Fibroblast of villous mesenchyme (primary cell): ENCODE measurements around the gene RPS15. TPM values are rescaled to one million over a fixed set of nuclear protein-coding genes. Genes with fewer than 3 reads are reported as not detected.

Source experiments
- DNase-seq: peaks from one replicate; pipeline ENCODE4 v3.0.0-alpha.2; 2010; ENCODE audit warnings: low read depth
- H3K4me3 ChIP-seq: 2 replicates; pipeline ENCODE4 v1.5.1; 2011; ENCODE audit warnings: low read depth, mild to moderate bottlenecking, low read length
- total RNA-seq: library from RNA; depleted of rRNA; stranded (reverse); fragments of >200 nt; gene quantifications from 2 replicates; pipeline ENCODE4 v1.2.3, GENCODE V29; 2012
- TF ChIP-seq, protein P1 (sequence below): IDR thresholded peaks from 2 replicates; pipeline ENCODE4 v1.5.1; 2012; ENCODE audit warnings: low read depth, mild to moderate bottlenecking, low read length; ENCODE audit not compliant: insufficient read depth

The RPS15 gene
- total RNA-seq, 1 donor, result 346 TPM

- no peak for DNase-seq
- TF ChIP-seq, protein P1, sequence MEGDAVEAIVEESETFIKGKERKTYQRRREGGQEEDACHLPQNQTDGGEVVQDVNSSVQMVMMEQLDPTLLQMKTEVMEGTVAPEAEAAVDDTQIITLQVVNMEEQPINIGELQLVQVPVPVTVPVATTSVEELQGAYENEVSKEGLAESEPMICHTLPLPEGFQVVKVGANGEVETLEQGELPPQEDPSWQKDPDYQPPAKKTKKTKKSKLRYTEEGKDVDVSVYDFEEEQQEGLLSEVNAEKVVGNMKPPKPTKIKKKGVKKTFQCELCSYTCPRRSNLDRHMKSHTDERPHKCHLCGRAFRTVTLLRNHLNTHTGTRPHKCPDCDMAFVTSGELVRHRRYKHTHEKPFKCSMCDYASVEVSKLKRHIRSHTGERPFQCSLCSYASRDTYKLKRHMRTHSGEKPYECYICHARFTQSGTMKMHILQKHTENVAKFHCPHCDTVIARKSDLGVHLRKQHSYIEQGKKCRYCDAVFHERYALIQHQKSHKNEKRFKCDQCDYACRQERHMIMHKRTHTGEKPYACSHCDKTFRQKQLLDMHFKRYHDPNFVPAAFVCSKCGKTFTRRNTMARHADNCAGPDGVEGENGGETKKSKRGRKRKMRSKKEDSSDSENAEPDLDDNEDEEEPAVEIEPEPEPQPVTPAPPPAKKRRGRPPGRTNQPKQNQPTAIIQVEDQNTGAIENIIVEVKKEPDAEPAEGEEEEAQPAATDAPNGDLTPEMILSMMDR, result no peak
- no peak overlapping the region for H3K4me3 ChIP-seq
Measured at GRCh38 chr19:1425102-1425837, 12.9 kb upstream of the RPS15 start.

- no peak overlapping the region for H3K4me3 ChIP-seq
- TF ChIP-seq, protein P1, result no peak
- DNase-seq, result no peak
Measured at GRCh38 chr19:1425902-1426301, 12.3 kb upstream of the RPS15 start.

GRCh38 chr19:1426736-1427135 lies 11.5 kb upstream of the RPS15 start:
- no peak for DNase-seq
- H3K4me3 ChIP-seq, result no peak overlapping the region
- TF ChIP-seq, protein P1, result no peak

DNA sequence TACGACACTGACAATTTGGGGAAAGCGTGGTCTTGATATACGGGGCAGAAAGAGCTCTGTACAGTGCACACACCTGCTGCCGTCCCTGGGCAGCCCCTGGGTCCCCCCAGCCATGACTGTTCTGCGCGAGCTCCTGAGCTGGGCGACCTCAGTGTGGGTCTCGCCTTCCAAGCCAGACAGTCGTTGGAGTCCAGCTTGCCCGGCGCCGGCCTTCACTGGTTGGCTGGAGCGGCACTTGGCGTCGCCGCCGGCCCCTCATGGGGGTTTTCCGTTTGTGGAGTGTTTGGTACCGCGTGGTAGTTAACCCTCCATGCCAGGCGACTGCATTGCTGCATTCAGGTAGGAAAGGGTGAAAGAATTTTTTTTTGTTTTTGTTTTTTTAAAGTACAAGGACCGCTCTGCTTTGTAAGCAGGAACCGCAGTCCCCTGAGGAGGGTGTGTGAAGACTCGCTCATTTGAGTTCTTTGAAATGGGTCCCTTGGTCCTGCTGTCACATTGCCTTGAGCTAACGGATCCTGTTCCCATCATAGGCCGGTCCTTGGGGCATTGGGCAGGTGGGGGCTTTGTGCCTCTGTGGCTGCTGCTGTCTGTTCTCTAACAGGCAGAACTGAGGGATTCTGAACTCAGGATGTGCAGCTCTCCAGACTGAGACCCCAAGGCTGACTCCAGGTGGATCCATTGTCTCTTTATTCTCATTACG lies 10.8 kb upstream of the RPS15 start:
- TF ChIP-seq, protein P1, result no peak
- H3K4me3 ChIP-seq, result no peak overlapping the region
- DNase-seq, result no peak

DNA sequence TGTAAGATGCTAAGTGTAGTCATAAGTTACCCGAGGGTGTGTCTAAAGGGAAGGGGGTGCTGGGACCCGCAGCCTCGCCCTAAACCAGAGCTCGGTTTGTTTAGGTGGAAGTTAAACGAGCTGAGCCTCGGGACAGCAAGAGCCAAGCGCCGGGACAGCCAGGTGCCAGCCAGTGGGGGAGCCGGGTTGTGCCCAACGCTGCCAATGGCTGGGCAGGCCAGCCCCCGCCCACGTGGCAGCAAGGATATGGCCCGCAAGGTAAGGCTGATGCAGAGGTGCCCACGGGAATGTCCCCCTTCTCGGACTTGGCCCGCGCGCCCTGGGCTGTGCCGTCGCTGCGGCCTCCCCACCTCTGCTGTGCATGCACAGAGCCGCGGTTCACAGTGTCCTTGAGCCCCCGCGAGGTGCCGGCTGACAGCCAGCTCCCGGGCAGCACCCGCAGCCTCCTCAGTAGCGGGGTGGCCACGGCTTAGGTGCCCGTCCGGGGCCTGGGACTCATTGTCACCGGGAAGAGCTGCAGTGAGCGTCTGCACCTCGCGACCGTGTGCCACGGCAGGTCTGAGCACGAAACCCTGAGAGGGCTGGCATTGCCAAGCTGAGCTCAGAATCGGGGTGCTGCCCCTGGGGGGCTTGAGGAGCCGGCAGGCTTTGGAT lies 9.3 kb upstream of the RPS15 start:
- TF ChIP-seq, protein P1, result no peak
- DNase-seq, result no peak
- H3K4me3 ChIP-seq, result no peak overlapping the region

DNA sequence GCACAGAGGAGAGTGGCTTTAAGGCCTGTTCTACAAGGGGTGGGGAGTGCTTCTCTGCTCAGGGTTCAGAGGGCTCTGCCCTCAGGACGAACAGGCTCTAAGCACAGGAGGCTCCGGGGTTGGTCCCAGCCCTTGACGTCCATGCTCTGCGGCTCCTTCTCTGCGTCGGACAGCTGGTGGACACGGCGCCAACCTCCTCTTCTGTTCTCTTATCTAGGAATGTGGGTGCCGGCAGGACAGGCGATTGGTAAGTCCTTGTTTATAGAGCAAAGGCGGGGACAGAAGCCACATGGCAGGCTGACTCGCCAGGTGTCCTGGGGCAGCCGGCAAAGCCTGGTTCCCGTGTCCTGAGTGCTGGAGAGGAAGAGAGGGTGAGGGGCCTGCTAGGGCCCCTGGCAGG lies 8.4 kb upstream of the RPS15 start:
- H3K4me3 ChIP-seq, result no peak overlapping the region
- peak; percentile 75 for DNase-seq
- TF ChIP-seq, protein P1, result no peak
